ENCODE data around the gene IGDCC3. TPM values are rescaled to one million over a fixed set of nuclear protein-coding genes. Genes with fewer than 3 reads are reported as not detected.
A peak's percentile ranks its signal among the peaks of the same experiment; 100 is the strongest.

IGDCC3 gene
- polyA plus RNA-seq, 3 donors = 6.1 to 7.1 (median 6.4) TPM

DNA sequence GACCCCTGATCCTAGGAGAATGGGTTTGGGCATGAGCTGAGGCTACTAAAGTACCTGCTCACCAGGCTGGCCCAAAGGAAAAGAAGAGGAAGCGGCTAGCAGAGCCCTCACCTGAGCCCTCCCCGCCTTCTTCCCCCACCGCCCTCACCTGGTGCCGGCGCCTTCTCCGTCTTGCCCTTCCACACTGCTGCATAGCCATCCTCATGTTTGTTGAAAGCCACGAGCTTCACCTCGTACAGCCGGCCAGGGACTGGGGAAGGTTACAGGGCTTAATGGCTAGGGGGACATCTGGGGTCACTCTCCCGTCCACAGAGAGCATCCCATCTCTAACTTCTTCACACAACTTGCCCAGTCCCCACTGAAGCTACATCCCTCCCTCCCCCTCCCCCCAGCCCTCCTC is 13.9 kb upstream of the IGDCC3 start:
- no peak for DNase-seq (ENCODE audit: low read depth in 3 of 3, low spot score in 2 of 3)

DNA sequence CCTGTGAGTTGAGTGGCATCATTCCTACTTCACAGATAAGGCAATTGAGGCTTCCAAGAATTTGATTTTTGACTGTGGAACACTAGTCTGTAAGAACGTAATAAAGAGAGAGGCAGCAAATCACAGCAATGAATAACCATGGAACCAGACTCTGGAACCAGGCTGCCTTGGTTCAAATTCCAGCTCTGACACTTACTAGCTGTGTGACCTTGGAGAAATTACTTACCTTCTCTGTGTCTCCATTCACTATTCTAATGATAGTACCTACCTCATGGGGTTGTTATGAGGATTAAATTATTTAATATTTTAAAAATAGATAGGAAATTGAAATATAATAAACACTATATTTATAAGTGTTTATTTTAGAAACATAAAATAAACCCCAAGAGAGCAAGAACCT is 12.6 kb upstream of the IGDCC3 start:
- no peak for DNase-seq (ENCODE audit: low read depth in 3 of 3, low spot score in 2 of 3)

- DNase-seq (ENCODE audit: low read depth in 3 of 3, low spot score in 2 of 3) = no peak
Measured at GRCh38 chr15:65389226-65389625, 11.4 kb upstream of the IGDCC3 start.

- DNase-seq (ENCODE audit: low read depth in 3 of 3, low spot score in 2 of 3) = no peak
Measured at GRCh38 chr15:65388306-65389080, 10.7 kb upstream of the IGDCC3 start.

DNA sequence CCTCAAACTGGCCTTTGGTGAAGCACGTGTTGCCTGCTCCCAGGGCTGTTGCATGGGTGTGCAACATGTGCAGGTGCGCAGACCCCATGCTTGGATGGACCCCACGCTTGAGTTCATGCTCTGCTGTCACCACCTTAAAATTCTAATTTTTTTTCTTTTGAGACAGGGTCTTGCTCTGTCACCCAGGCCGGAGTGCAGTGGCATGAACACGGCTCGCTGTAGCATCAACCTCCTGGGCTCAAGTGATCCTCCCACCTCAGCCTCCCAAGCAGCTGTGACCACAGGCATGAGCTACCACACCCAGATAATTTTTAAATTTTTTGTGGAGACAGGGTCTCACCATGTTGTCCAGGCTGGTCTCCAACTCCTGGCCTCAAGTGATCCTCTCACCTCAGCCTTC is 9.1 kb upstream of the IGDCC3 start:
- DNase-seq (ENCODE audit: low read depth in 3 of 3, low spot score in 2 of 3) = no peak

GRCh38 chr15:65386376-65386775 is 8.6 kb upstream of the IGDCC3 start:
- DNase-seq (ENCODE audit: low read depth in 3 of 3, low spot score in 2 of 3) = no peak

GRCh38 chr15:65385870-65386258 is 8.1 kb upstream of the IGDCC3 start:
- no peak for DNase-seq (ENCODE audit: low read depth in 3 of 3, low spot score in 2 of 3)

DNA sequence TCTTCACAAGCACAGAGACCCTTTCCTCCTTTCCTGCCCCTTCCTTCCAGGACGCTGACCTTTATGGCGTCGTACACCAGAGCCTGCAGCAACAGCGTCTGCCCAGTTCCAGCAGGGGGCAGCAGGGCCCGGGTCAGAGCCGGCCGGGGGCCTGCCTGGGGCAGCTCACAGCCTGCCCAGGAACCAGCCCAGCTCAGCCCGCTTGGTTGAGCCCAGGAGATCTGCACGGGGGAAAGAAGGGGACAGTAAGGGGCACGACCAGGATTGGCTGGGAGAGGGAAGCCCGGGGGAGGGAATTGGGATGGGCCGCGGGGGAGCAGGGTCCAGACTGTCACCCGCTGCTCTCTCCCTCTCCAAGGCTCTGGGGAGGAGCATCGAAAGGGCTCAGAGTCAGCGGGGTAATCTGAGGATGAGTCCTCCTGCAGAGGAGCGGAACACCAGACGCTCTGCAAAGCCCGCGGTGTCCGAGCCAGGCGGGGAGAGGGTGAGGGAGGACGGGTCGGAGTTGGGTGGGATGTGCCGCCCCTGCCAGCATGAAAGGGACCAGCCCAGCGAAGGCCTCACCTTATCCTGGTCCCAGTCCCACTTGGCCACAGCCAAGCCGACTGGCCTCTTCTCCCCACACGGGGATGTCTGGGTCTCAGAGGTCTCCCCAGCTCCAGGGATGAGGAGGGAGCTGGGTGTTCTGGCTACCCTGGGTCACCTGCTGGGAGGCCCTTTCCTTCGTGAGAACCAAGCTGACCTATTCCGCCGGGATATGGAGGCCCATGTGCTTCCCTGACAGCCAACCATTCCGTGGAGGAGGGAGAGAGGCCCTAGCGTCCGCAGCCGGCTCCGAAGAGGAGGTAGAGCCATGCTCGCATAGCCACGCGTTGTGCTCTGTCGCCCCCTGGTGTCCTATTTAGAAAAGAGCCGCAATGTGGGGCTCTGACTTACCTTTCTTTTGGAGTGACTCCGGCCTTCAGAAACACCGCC is 7.4 kb upstream of the IGDCC3 start:
- peak; percentile 83 to 89 (median 88) for DNase-seq (ENCODE audit: low read depth in 3 of 3, low spot score in 2 of 3)

DNA sequence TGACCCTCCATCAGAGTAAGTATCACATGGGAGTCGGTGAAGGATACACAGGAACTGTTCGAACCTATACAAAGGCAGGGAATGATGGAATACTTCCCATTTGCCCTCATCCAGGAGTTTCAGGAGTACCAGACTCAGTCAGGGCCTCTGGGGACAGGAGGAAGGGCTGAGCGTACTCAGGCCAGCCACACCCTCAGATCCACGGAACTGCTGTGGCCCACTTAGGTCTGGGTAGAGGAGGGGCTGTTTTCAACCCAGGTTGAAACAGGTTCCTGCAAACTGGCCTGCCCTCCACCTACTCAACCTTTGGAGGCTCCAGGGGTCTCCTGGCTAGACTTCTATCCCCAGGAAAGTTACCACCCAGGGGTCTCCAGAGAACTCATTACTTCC is 6.7 kb upstream of the IGDCC3 start:
- DNase-seq (ENCODE audit: low read depth in 3 of 3, low spot score in 2 of 3) = no peak

GRCh38 chr15:65383991-65384390 is 6.2 kb upstream of the IGDCC3 start:
- no peak for DNase-seq (ENCODE audit: low read depth in 3 of 3, low spot score in 2 of 3)

DNA sequence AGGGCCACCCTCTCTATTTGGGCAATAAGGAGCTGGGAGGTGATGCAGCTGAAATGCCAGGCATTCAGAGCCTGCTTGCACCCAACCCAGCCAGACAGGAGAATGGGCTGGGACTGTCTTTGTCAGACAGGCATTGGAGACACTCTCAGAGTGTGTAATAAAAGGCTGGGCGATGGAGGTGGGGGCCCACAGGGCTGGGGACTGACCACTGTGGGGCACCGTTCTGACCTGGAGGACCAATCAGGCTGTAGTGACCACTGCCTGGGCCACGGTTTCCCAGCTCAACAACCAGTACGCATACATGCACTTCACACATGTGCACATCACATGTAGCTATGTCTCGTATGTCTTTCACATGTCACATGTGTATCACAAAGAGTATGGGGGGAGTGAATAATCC is 5.7 kb upstream of the IGDCC3 start:
- no peak for DNase-seq (ENCODE audit: low read depth in 3 of 3, low spot score in 2 of 3)

DNA sequence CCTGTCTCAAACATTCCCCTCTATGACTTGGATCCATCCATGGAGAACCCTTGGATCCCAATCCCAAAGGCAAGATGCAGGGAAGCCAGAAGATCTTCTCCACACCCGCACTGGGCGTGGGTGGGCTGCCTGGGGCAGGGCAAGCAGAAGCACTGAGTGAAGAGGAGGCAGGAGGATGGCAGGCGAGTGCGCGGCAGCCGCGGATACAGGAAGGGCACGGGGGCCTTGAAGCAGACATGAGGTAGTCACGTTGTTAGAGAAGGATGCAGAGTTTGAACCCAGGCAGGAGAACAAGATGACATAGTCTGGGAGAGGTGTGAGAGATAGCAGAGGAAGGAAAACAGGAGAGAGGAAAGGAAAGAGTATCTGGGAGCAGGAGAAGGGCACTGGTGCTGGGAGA is 5.1 kb upstream of the IGDCC3 start:
- DNase-seq (ENCODE audit: low read depth in 3 of 3, low spot score in 2 of 3) = no peak

DNA sequence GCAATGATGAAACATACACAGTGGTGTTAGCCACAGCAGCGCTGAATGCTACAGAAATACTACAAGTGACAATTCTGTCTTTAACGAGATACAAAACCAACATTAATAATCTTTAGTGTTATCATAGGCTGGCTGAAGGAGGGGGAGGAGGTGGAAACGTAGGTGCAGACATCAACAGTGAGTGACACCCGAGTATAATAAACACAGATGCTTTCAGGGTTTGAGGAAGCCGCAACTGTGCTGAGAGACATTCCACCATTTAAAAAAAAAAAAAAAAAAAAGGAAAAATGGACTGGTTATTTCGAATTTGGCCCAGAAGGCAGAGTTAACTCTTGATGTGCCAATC is 4.3 kb upstream of the IGDCC3 start:
- DNase-seq (ENCODE audit: low read depth in 3 of 3, low spot score in 2 of 3) = no peak

- no peak for DNase-seq (ENCODE audit: low read depth in 3 of 3, low spot score in 2 of 3)
Measured at GRCh38 chr15:65381445-65382145, 3.8 kb upstream of the IGDCC3 start.

- no peak for DNase-seq (ENCODE audit: low read depth in 3 of 3, low spot score in 2 of 3)
Measured at GRCh38 chr15:65379986-65380385, 2.2 kb upstream of the IGDCC3 start.

GRCh38 chr15:65377105-65377975 is 462 bp downstream of the IGDCC3 start:
- no peak for DNase-seq (ENCODE audit: low read depth in 3 of 3, low spot score in 2 of 3)

GRCh38 chr15:65376767-65377104 is 1.1 kb downstream of the IGDCC3 start:
- no peak for DNase-seq (ENCODE audit: low read depth in 3 of 3, low spot score in 2 of 3)

GRCh38 chr15:65375871-65376607 is 1.8 kb downstream of the IGDCC3 start:
- DNase-seq (ENCODE audit: low read depth in 3 of 3, low spot score in 2 of 3) = no peak

- DNase-seq (ENCODE audit: low read depth in 3 of 3, low spot score in 2 of 3) = no peak
Measured at GRCh38 chr15:65374821-65375401, 2.9 kb downstream of the IGDCC3 start.

Data from right renal cortex interstitium (tissue), 3 donors.